Gastroesophageal sphincter (tissue), 4 donors: ENCODE data around the gene GPATCH4. TPM values are rescaled to one million over a fixed set of nuclear protein-coding genes. Genes with fewer than 3 reads are reported as not detected.
"Not testable (repeated sequence)": the region's sequence is repeated elsewhere in the genome, so short reads cannot be mapped to it uniquely, and the experiment has no call there.

Experiments
- ATAC-seq: fragments of 150-250 bp; one replicate; pipeline ENCODE4 v1.9.1; 2016; ENCODE audit warnings: mild to moderate bottlenecking, moderate library complexity
- H3K27ac ChIP-seq, 4 donors: fragments of 200-600 bp; sonication (generic) in 3 of 4; 1 replicate in 3 of 4; 2 replicates in 1 of 4; pipeline ENCODE4 v1.5.1; 2016 to 2019
- H3K27me3 ChIP-seq: fragments of 200-600 bp; sonication (generic); one replicate; pipeline ENCODE4 v1.5.1; 2019
- H3K36me3 ChIP-seq, 2 donors: fragments of 200-600 bp; sonication (generic); one replicate each; pipeline ENCODE4 v1.5.1; 2019; ENCODE audit warnings: control low read depth in 1 of 2
- H3K4me1 ChIP-seq, 3 donors: fragments of 200-600 bp; sonication (generic); 1 replicate in 2 of 3; 2 replicates in 1 of 3; pipeline ENCODE4 v1.5.1; 2016 to 2019; ENCODE audit warnings: control low read depth in 2 of 3
- H3K4me3 ChIP-seq, 2 donors: fragments of 200-600 bp; sonication (generic); one replicate each; pipeline ENCODE4 v1.5.1; 2019; ENCODE audit warnings: mild to moderate bottlenecking in 1 of 2, moderate library complexity in 1 of 2
- H3K9me3 ChIP-seq, 3 donors: fragments of 200-600 bp; sonication (generic); one replicate each; pipeline ENCODE4 v1.5.1; 2017 to 2019; ENCODE audit warnings: control low read depth in 2 of 3
- CTCF ChIP-seq, 4 experiments: fragments of 200-600 bp in 2 of 4; fragments of 450-650 bp in 2 of 4; sonication (generic) in 1 of 4; IDR thresholded peaks; one replicate each; pipeline ENCODE4 v1.5.1; 2017 to 2019; ENCODE audit warnings: antibody characterized with exemption in 4 of 4, mild to moderate bottlenecking in 2 of 4, moderate library complexity in 2 of 4
- EP300 ChIP-seq: sonication (generic); formaldehyde crosslinking; IDR thresholded peaks from one replicate; pipeline ENCODE4 v1.6.1; 2017; ENCODE audit warnings: antibody characterized with exemption, mild to moderate bottlenecking
- POLR2A ChIP-seq, 2 donors: fragments of 450-650 bp; IDR thresholded peaks; one replicate each; pipeline ENCODE4 v1.6.1; 2017; ENCODE audit warnings: antibody characterized with exemption in 2 of 2, mild to moderate bottlenecking in 2 of 2, moderate library complexity in 1 of 2
- POLR2AphosphoS5 ChIP-seq: sonication (generic); formaldehyde crosslinking; IDR thresholded peaks from one replicate; pipeline ENCODE4 v1.6.1; 2017; ENCODE audit warnings: antibody characterized with exemption
- WGBS, 2 donors: methylation state at CpG; one replicate each; pipeline ENCODE4 v1.1.5; 2018; ENCODE audit warnings: low coverage in 1 of 2; 5-methylcytosine and 5-hydroxymethylcytosine counted together
- total RNA-seq, 4 donors: library from RNA; depleted of rRNA; stranded (reverse); fragments of >200 nt; gene quantifications; one replicate each; pipeline ENCODE4 v1.1.0, GENCODE V29; 2016

The GPATCH4 gene
- total RNA-seq, 4 donors from 2014 or later, result 18.4 to 37.2 (median 24.0) TPM

- Histone ChIP-seq H3K4me3 (no peak overlapping the region), H3K9me3 (no peaks in the 10 kb centered on the region), H3K27ac (peak overlapping the region in 2 of 4 donors; percentile 4 to 22), H3K27me3 (peaks cover 4% of the 10 kb centered on the region), H3K36me3 (no peaks in the 10 kb centered on the region), H3K4me1 (peaks cover 0 to 15% (median 5%) of the 10 kb centered on the region in 3 donors)
- WGBS, 2 donors, result 26 to 29% methylated on average over 7 of the region's 7 CpGs
- TF ChIP-seq POLR2A (IDR thresholded peaks at IDR 0.05) (no peak), POLR2AphosphoS5 (no peak), EP300 (no peak), CTCF (IDR thresholded peaks at IDR 0.05) (peak; percentile 72 to 87 (median 81))
- peak; percentile 88 for ATAC-seq
These were observed 6.9 kb upstream of the GPATCH4 start for GRCh38 chr1:156608036-156608674.

- peaks cover 0 to 19% (median 5%) of the 10 kb centered on the region in 3 donors for H3K4me1 ChIP-seq
- not testable (repeated sequence) for H3K27ac ChIP-seq, H3K9me3 ChIP-seq, H3K36me3 ChIP-seq, ATAC-seq, H3K27me3 ChIP-seq, H3K4me3 ChIP-seq
- WGBS, 2 donors, result 92% methylated on average over 2 of the region's 4 CpGs; no CpG with 5 or more reads in 1 of the 2 donors
These were observed 6.1 kb upstream of the GPATCH4 start for GRCh38 chr1:156607344-156607743.

- no peak overlapping the region for H3K27ac ChIP-seq
- 10 to 26% methylated on average over 6 of the region's 10 CpGs for WGBS, 2 donors
- H3K4me1 ChIP-seq, result peaks cover 0 to 25% (median 10%) of the 10 kb centered on the region in 3 donors
- H3K4me3 ChIP-seq, result no peak overlapping the region
- peaks cover 0 to 17% of the 10 kb centered on the region in 2 donors for H3K36me3 ChIP-seq
- no peak for TF ChIP-seq POLR2AphosphoS5
- TF ChIP-seq EP300, result no peak
- TF ChIP-seq POLR2A (IDR thresholded peaks at IDR 0.05), result no peak
- TF ChIP-seq CTCF (IDR thresholded peaks at IDR 0.05), result peak in 1 of 4 experiments; percentile 28
- no peaks in the 10 kb centered on the region for H3K9me3 ChIP-seq
- no peaks in the 10 kb centered on the region for H3K27me3 ChIP-seq
- no peak for ATAC-seq
These were observed 1.3 kb upstream of the GPATCH4 start for GRCh38 chr1:156602557-156602993.

GRCh38 chr1:156601892-156602291 lies 613 bp upstream of the GPATCH4 start:
- Histone ChIP-seq H3K27me3 (no peaks in the 10 kb centered on the region), H3K27ac (peak overlapping the region; percentile 47 to 87 (median 83)), H3K9me3 (no peaks in the 10 kb centered on the region), H3K4me3 (peak overlapping the region; percentile 64 to 74), H3K4me1 (peaks cover 0 to 23% (median 10%) of the 10 kb centered on the region in 3 donors), H3K36me3 (peaks cover 0 to 24% of the 10 kb centered on the region in 2 donors)
- WGBS, 2 donors, result 55 to 57% methylated on average over 4 to 8 of the region's 12 CpGs
- TF ChIP-seq EP300 (no peak), POLR2AphosphoS5 (no peak), POLR2A (IDR thresholded peaks at IDR 0.05) (no peak), CTCF (IDR thresholded peaks at IDR 0.05) (no peak)
- no peak for ATAC-seq

GRCh38 chr1:156600733-156601121 lies 552 bp downstream of the GPATCH4 start:
- TF ChIP-seq POLR2A (IDR thresholded peaks at IDR 0.05), result no peak
- TF ChIP-seq POLR2AphosphoS5, result no peak
- TF ChIP-seq EP300, result no peak
- no peak for TF ChIP-seq CTCF (IDR thresholded peaks at IDR 0.05)
- H3K27me3 ChIP-seq, result no peaks in the 10 kb centered on the region
- peaks cover 0 to 36% of the 10 kb centered on the region in 2 donors for H3K36me3 ChIP-seq
- H3K4me1 ChIP-seq, result peaks cover 0 to 23% (median 10%) of the 10 kb centered on the region in 3 donors
- WGBS, 2 donors, result 0% methylated on average over 11 to 12 of the region's 13 CpGs
- no peak for ATAC-seq
- H3K27ac ChIP-seq, result peak overlapping the region in 3 of 4 donors; percentile 83 to 87 (median 83)
- peak overlapping the region; percentile 64 to 74 for H3K4me3 ChIP-seq
- H3K9me3 ChIP-seq, result no peaks in the 10 kb centered on the region
